Ovary (tissue), 9 donors: ENCODE results near the gene RAB31. TPM values are rescaled to one million over a fixed set of nuclear protein-coding genes. Genes with fewer than 3 reads are reported as not detected.
A peak's percentile ranks its signal among the peaks of the same experiment; 100 is the strongest.

Experiments used
- DNase-seq, 5 donors: peaks; one replicate each; pipeline ENCODE4 v3.0.0-alpha.2; 2019 to 2020
- H3K27ac ChIP-seq, 2 donors: fragments of 200-600 bp; one replicate each; pipeline versions ENCODE4 v1.5.1 to v1.8.0; 2019 to 2022
- H3K27me3 ChIP-seq: fragments of 200-600 bp; one replicate; pipeline ENCODE4 v1.8.0; 2022
- H3K36me3 ChIP-seq: fragments of 200-600 bp; sonication (generic); one replicate; pipeline ENCODE4 v1.5.1; 2019
- H3K4me1 ChIP-seq: one replicate; pipeline ENCODE4 v1.8.1; 2013; ENCODE audit warnings: mild to moderate bottlenecking, moderate library complexity; ENCODE audit not compliant: insufficient read depth
- H3K4me3 ChIP-seq: fragments of 200-600 bp; sonication (generic); one replicate; pipeline ENCODE4 v1.5.1; 2017
- H3K9me3 ChIP-seq, 2 donors: fragments of 200-600 bp in 1 of 2; sonication (generic) in 1 of 2; one replicate each; pipeline versions ENCODE4 v1.5.1 to v1.8.1; 2013 to 2019; ENCODE audit warnings: mild to moderate bottlenecking in 1 of 2, moderate library complexity in 1 of 2
- EP300 ChIP-seq: sonication (generic); formaldehyde crosslinking; IDR thresholded peaks from one replicate; pipeline ENCODE4 v1.6.1; 2017; ENCODE audit warnings: antibody characterized with exemption
- POLR2A ChIP-seq: fragments of 450-650 bp; IDR thresholded peaks from one replicate; pipeline ENCODE4 v1.6.1; 2017; ENCODE audit warnings: antibody characterized with exemption, mild to moderate bottlenecking, moderate library complexity
- WGBS, 3 donors: extraction: QIAGEN DNeasy Blood & Tissue Kit in 1 of 3; methylation state at CpG; one replicate each; pipeline versions ENCODE4 v1.1.5 to v1.1.7; 2013 to 2017; 5-methylcytosine and 5-hydroxymethylcytosine counted together
- intact Hi-C, 4 donors: fragments of 100-400 bp; cut with DNase I; formaldehyde crosslinking; loops; one replicate each; pipeline versions ENCODE4 v1.11.0 to v1.15.1; 2022 to 2023
- polyA plus RNA-seq, 2 donors: library from polyadenylated mRNA; stranded (reverse); fragments of 200-250 nt in 1 of 2; fragments of 350-450 nt in 1 of 2; fragmentation: Illumina TruSeq in 1 of 2; extraction: RNeasy Lipid Tissue Mini Kit (QIAGEN cat#74804) in 1 of 2; gene quantifications; one replicate each; pipeline ENCODE4 v1.2.3, GENCODE V29; 2013 to 2014
- total RNA-seq, 7 donors: library from RNA; depleted of rRNA in 2 of 7; stranded (reverse); fragments of >200 nt in 2 of 7; fragmentation: NEBNext Ultra II Directional in 3 of 7; extraction: Animal tissue kit (Norgen Biotek cat#: 25700) in 3 of 7; gene quantifications; one replicate each; pipeline versions ENCODE4 v1.1.0 to v1.2.4, GENCODE V29; 2016 to 2023
- TF ChIP-seq, protein P1 (sequence below), 3 donors: fragments of 450-650 bp in 2 of 3; fragments of 200-600 bp in 1 of 3; IDR thresholded peaks; one replicate each; pipeline versions ENCODE4 v1.5.1 to v1.8.0; 2016 to 2022; ENCODE audit warnings: antibody characterized with exemption in 3 of 3, mild to moderate bottlenecking in 1 of 3
- donor health status: DM: no; HTN: no; CAD: no; lungs with moderate emphysema.
- donor health status: DM: no; HTN: no; CAD: no.
- donor health status: Bipolar disorder and iron deficiency.
- donor health status: DM: yes; HTN: yes; CAD: no.
- donor health status: DM: no; HTN: no; CAD: no.
- donor health status: DM: yes; HTN: yes; CAD: no.

The RAB31 gene
- total and polyA plus RNA-seq, 9 donors, result 37.9 to 188 (median 62.8) TPM

DNA sequence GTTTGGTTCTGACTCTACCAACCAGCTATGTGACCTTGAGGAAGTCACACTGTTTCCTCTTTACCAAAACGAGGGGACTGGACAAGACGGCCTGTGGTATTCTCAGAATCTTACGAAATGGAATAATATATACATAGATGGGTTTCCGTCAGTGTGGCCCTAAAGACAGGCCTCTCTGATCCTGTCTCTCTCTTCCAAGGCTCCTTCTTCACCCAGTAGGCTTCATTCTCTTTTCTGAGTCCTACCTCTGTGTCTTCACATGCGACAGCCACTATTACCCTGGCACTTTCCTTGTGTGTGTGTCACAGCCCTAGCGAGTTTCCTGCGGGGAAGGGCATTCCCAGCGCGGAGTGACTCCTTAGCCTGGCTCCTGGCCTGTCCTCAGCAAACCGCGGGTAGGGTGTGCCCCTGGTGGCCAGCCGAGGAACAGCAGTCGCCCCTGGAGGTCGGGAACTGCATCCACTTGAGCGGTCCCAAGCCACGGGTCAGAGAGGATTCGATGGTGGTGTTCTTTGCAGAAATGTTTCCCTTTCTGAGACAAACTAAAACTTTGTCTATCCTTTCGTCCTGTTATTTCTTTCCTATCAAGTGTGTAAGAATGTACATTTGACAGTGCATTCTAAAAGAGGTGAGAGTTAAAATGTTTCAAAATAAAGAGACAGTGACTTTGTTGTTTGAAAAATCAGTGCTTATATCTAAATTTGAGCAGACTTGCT lies 63.3 kb downstream of the RAB31 start:
- Histone ChIP-seq H3K4me1 (peaks cover 7% of the 10 kb centered on the region), H3K4me3 (no peak overlapping the region), H3K36me3 (no peaks in the 10 kb centered on the region), H3K27ac (no peak overlapping the region), H3K9me3 (no peaks in the 10 kb centered on the region), H3K27me3 (no peaks in the 10 kb centered on the region)
- intact Hi-C loops, result loop anchor here in 1 of 4 donors (10.0 kb wide), 2 partner anchors 67 to 187 kb away; partner anchors contain the start of gene RAB31
- TF ChIP-seq POLR2A (no peak), EP300 (no peak)
- TF ChIP-seq, protein P1, sequence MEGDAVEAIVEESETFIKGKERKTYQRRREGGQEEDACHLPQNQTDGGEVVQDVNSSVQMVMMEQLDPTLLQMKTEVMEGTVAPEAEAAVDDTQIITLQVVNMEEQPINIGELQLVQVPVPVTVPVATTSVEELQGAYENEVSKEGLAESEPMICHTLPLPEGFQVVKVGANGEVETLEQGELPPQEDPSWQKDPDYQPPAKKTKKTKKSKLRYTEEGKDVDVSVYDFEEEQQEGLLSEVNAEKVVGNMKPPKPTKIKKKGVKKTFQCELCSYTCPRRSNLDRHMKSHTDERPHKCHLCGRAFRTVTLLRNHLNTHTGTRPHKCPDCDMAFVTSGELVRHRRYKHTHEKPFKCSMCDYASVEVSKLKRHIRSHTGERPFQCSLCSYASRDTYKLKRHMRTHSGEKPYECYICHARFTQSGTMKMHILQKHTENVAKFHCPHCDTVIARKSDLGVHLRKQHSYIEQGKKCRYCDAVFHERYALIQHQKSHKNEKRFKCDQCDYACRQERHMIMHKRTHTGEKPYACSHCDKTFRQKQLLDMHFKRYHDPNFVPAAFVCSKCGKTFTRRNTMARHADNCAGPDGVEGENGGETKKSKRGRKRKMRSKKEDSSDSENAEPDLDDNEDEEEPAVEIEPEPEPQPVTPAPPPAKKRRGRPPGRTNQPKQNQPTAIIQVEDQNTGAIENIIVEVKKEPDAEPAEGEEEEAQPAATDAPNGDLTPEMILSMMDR (IDR thresholded peaks at IDR 0.05), result peak; percentile 63 to 86 (median 85)
- WGBS, 3 donors, result 31 to 41% (median 33%) methylated on average over 18 of the region's 18 CpGs
- peak; percentile 57 to 86 (median 82) for DNase-seq

DNA sequence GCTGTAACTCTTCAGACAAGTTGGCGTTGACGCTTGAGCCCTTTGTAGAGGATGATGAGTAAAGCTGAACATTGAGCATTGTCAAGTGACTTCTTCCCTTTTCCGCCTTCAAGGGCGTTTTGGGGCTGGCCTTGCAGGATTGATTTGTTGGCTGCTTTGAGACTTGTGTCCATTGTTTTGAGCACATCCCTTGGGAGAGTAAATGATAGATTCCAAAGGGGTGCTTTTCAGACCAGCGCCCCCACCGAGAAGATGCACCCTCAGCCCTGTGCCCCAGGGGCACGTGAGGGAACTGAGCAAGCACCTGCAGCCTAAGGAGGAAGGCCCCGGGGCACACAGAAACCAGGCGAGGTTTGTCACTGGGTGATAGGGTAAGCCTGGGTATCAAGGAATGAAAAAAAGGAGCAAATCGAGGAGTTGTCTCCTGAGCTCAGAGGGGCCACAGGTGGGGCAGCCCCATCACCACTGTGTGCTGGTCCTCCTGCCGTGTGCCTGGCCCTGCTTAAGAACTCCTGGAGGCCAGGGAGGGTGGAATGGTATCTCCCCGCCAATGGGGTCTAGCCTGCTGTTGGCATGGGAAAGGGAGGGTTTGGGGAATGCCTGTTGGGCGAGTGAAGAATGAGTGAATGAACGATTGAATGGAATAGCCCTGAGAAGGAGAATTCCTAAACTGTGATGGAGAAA lies 64.0 kb downstream of the RAB31 start:
- Histone ChIP-seq H3K27me3 (no peaks in the 10 kb centered on the region), H3K27ac (no peak overlapping the region), H3K9me3 (no peaks in the 10 kb centered on the region), H3K36me3 (no peaks in the 10 kb centered on the region), H3K4me3 (no peak overlapping the region), H3K4me1 (peaks cover 7% of the 10 kb centered on the region)
- WGBS, 3 donors, result 84 to 90% (median 86%) methylated on average over 14 of the region's 14 CpGs
- DNase-seq, result no peak
- TF ChIP-seq, protein P1 (IDR thresholded peaks at IDR 0.05), result no peak
- TF ChIP-seq EP300 (no peak), POLR2A (no peak)
- intact Hi-C loops, result loop anchor here in 1 of 4 donors (10.0 kb wide), 2 partner anchors 67 to 187 kb away; partner anchors contain the start of gene RAB31

DNA sequence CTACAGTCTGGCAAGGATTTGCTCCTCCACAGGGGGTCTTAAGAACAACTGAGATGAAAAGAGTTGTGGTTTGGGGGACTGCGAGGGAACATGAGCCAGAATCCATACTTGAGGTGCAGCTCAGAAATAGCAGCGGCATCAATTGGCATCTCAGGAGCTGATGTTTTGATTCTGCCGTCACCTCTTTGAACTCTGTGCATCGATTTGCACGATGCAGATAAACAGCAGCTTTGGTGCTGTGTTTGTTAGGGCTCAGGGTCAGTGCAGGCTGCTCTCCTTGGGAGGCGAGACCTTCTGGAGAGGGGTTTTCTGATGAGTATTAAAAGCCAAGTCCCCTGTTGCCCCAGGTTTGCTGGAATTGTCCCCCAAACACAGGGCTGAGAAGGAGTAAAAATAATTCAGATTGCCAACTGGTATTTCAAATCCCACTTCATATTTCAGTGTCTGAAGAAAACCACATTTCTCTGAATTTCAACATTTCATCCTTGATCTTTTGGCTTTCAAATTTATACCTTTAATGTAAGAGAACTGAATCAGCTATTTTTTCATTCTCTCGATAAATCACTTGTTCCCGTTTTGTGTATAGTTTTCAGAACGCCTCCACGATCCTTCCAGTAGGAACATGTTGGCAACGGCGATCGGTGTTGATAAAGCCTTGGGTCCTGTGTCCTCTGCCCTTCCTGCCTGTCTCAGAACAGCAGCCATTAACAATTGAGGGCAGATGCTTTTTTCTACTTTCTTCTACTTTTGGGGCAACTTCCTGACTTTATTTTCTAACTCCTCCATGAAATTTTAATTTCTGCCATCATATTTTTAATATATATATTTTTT lies 65.0 kb downstream of the RAB31 start:
- no peaks in the 10 kb centered on the region for H3K9me3 ChIP-seq
- intact Hi-C loops, result loop anchor here in 1 of 4 donors (10.0 kb wide), 2 partner anchors 68 to 188 kb away; partner anchors contain the start of gene RAB31
- H3K4me3 ChIP-seq, result no peak overlapping the region
- 74 to 88% (median 81%) methylated on average over 13 of the region's 13 CpGs for WGBS, 3 donors
- H3K36me3 ChIP-seq, result no peaks in the 10 kb centered on the region
- H3K4me1 ChIP-seq, result peaks cover 7% of the 10 kb centered on the region
- no peaks in the 10 kb centered on the region for H3K27me3 ChIP-seq
- TF ChIP-seq POLR2A (no peak), EP300 (no peak)
- TF ChIP-seq, protein P1 (IDR thresholded peaks at IDR 0.05), result no peak
- no peak for DNase-seq
- no peak overlapping the region for H3K27ac ChIP-seq

DNA sequence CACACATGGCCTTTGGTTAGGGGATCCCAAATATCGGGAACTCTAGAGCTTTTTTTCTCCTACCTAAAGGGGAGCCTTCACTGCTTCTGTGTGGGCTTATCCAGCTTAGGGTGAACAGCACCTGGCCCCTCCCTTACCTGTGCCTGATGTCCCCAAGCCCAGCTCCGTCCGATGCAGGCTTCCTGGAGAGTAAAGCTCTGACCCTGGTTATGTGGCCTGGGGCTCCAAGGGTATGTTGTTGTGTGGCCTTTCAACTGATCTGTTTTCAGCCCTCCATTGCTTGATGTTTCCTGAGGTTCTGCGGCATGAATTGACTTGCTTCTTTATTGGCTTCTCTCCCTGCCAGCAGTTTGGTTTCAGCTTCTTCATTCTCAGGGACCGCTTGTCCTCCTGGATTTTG lies 66.0 kb downstream of the RAB31 start:
- intact Hi-C loops, result loop anchor here in 1 of 4 donors (10.0 kb wide), 2 partner anchors 69 to 189 kb away; partner anchors contain the start of gene RAB31
- no peak for TF ChIP-seq POLR2A
- TF ChIP-seq, protein P1 (IDR thresholded peaks at IDR 0.05), result no peak
- TF ChIP-seq EP300, result no peak
- WGBS, 3 donors, result 92 to 96% (median 95%) methylated on average over 5 of the region's 5 CpGs

More for the DNA sequence above, 66.0 kb downstream of the RAB31 start:
- peaks cover 7% of the 10 kb centered on the region for H3K4me1 ChIP-seq
- no peak overlapping the region for H3K27ac ChIP-seq
- no peaks in the 10 kb centered on the region for H3K9me3 ChIP-seq
- H3K27me3 ChIP-seq, result no peaks in the 10 kb centered on the region
- no peak overlapping the region for H3K4me3 ChIP-seq
- no peaks in the 10 kb centered on the region for H3K36me3 ChIP-seq
- DNase-seq, result no peak
